ENCODE results near the gene C22orf31.

DNA sequence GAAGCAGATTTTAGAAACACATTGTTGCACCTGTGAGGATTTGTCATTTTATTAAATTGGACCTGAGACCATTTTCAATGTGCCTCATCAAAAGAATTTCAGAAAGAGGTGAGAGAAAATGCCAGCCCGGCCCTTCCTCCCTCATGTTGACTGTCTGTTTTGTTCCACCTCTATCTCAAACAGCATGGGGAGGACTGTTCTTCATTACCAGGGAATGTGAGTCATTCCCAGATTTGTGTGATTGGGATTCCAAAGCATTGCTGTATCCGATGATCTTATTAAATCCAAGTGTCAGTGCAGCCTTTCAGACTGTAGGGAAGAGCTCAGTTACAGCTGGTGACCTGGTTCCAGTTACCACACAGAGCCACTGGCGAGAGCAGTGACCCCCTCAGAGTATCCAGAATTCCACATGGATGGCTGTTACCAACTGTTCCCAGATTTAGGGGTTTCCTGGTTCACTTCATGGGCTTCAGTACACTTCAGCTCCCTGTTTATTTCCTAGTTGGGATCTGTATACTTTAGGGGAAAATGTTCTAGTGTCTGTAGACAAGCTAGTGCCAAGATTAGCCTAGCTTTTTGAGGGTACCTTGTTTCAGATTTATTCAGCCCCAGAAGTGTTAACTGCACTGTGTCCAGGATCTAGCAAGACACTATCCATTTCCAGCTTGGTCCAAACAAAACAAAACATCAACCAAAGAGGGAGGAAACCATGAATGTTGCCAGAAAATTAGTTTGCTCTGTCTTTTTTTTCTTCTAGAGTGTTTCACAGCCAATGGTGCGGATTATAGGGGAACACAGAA lies 32.1 kb upstream of the C22orf31 start:
- TF ChIP-seq, protein P1, sequence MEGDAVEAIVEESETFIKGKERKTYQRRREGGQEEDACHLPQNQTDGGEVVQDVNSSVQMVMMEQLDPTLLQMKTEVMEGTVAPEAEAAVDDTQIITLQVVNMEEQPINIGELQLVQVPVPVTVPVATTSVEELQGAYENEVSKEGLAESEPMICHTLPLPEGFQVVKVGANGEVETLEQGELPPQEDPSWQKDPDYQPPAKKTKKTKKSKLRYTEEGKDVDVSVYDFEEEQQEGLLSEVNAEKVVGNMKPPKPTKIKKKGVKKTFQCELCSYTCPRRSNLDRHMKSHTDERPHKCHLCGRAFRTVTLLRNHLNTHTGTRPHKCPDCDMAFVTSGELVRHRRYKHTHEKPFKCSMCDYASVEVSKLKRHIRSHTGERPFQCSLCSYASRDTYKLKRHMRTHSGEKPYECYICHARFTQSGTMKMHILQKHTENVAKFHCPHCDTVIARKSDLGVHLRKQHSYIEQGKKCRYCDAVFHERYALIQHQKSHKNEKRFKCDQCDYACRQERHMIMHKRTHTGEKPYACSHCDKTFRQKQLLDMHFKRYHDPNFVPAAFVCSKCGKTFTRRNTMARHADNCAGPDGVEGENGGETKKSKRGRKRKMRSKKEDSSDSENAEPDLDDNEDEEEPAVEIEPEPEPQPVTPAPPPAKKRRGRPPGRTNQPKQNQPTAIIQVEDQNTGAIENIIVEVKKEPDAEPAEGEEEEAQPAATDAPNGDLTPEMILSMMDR (IDR thresholded peaks at IDR 0.05 in 2 of 3, conservative IDR thresholded peaks at IDR 0.05 in 1 of 3; ENCODE audit: borderline replicate concordance in 1 of 3, insufficient read depth in 1 of 3, low read depth in 2 of 3, low read length in 2 of 3), result no peak
- no peak for TF ChIP-seq CEBPB (IDR thresholded peaks at IDR 0.05; ENCODE audit: low read depth)
- no peak for TF ChIP-seq TCF7L2 (IDR thresholded peaks at IDR 0.05; ENCODE audit: borderline replicate concordance, extremely low read depth, insufficient read depth, insufficient read length)
- TF ChIP-seq EZH2phosphoT487 (IDR thresholded peaks at IDR 0.05; ENCODE audit: borderline replicate concordance), result no peak
- no peak for TF ChIP-seq EZH2 (IDR thresholded peaks at IDR 0.05)
- no peak for TF ChIP-seq POLR2A (IDR thresholded peaks at IDR 0.05; ENCODE audit: borderline replicate concordance, extremely low read depth, insufficient read depth, insufficient read length)
- no peak for TF ChIP-seq SP1 (IDR thresholded peaks at IDR 0.05; ENCODE audit: low read depth)
- TF ChIP-seq POLR2AphosphoS5 (IDR thresholded peaks at IDR 0.05; ENCODE audit: low read depth, low read length), result no peak
- TF ChIP-seq JUND (IDR thresholded peaks at IDR 0.05), result no peak
- no peak for TF ChIP-seq ZFX (IDR thresholded peaks at IDR 0.05)
- TF ChIP-seq ZNF274 (IDR thresholded peaks at IDR 0.05; ENCODE audit: low read depth, low read length), result no peak
- TF ChIP-seq, protein P2, sequence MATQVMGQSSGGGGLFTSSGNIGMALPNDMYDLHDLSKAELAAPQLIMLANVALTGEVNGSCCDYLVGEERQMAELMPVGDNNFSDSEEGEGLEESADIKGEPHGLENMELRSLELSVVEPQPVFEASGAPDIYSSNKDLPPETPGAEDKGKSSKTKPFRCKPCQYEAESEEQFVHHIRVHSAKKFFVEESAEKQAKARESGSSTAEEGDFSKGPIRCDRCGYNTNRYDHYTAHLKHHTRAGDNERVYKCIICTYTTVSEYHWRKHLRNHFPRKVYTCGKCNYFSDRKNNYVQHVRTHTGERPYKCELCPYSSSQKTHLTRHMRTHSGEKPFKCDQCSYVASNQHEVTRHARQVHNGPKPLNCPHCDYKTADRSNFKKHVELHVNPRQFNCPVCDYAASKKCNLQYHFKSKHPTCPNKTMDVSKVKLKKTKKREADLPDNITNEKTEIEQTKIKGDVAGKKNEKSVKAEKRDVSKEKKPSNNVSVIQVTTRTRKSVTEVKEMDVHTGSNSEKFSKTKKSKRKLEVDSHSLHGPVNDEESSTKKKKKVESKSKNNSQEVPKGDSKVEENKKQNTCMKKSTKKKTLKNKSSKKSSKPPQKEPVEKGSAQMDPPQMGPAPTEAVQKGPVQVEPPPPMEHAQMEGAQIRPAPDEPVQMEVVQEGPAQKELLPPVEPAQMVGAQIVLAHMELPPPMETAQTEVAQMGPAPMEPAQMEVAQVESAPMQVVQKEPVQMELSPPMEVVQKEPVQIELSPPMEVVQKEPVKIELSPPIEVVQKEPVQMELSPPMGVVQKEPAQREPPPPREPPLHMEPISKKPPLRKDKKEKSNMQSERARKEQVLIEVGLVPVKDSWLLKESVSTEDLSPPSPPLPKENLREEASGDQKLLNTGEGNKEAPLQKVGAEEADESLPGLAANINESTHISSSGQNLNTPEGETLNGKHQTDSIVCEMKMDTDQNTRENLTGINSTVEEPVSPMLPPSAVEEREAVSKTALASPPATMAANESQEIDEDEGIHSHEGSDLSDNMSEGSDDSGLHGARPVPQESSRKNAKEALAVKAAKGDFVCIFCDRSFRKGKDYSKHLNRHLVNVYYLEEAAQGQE (IDR thresholded peaks at IDR 0.05; ENCODE audit: low read depth), result no peak
- TF ChIP-seq, protein P3, sequence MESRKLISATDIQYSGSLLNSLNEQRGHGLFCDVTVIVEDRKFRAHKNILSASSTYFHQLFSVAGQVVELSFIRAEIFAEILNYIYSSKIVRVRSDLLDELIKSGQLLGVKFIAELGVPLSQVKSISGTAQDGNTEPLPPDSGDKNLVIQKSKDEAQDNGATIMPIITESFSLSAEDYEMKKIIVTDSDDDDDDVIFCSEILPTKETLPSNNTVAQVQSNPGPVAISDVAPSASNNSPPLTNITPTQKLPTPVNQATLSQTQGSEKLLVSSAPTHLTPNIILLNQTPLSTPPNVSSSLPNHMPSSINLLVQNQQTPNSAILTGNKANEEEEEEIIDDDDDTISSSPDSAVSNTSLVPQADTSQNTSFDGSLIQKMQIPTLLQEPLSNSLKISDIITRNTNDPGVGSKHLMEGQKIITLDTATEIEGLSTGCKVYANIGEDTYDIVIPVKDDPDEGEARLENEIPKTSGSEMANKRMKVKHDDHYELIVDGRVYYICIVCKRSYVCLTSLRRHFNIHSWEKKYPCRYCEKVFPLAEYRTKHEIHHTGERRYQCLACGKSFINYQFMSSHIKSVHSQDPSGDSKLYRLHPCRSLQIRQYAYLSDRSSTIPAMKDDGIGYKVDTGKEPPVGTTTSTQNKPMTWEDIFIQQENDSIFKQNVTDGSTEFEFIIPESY (IDR thresholded peaks at IDR 0.05; ENCODE audit: extremely low read depth, insufficient replicate concordance, low read length), result no peak

All from HCT116 (cell line).